SW480 (cell line): ENCODE measurements around the gene RGS6.

ENCODE experiments used
- DNase-seq: peaks from one replicate; pipeline ENCODE4 v3.0.0-alpha.2; 2016; ENCODE audit warnings: low spot score

RGS6 gene

DNA sequence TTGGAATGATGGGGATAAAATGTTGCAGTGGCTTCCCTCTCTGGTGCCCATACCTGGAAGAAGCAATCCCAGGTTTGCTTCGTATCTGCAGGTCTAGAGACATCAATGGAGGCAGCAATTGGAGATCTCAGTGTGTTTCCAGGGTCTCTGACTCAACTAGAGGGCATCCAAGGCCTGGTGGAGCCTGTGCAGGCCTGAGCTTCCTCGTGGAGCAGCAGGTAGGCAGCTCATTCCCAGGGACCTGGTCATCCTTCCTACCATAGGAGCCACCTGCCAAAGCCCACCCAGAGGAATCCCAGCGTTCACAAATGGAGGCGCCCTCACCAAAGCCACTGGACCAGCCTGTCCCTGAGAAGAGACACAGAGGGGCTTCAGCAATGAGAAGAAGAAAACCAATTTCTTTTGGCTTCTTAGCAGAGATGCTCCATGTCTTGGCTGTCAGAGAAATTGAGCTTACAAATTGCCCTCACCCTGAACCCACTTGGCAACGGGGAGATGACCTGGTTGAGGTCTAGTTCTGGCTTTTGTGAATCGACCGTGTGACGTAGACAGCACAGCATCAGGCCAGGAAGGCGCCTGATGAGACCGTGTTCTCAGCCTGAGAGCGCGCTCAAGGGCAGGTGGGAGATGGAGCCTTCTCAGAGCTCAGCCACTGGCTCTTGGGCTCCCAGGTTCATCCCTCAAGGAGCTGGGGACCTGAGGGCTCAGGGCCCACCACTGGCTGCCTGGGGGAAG lies 678.0 kb downstream of the RGS6 start:
- DNase-seq, result no peak

DNA sequence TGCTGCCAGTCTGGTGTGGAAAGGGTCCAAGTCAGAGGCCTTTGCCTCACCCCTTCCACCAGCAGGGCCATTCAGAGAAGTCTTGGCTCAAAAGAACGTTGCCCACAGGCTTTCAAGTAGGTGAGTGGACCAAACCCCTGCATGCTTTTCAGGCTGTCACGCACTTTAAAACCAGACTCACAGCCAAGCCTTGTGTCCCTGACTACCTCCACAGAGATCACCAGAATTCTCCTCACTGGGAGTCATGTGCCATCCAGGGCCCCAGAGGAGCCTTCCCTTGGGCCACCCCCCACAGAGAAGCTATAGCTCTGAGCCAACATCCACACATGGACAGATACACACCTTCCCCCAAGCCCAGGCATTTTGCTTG lies 678.6 kb downstream of the RGS6 start:
- DNase-seq, result no peak

DNA sequence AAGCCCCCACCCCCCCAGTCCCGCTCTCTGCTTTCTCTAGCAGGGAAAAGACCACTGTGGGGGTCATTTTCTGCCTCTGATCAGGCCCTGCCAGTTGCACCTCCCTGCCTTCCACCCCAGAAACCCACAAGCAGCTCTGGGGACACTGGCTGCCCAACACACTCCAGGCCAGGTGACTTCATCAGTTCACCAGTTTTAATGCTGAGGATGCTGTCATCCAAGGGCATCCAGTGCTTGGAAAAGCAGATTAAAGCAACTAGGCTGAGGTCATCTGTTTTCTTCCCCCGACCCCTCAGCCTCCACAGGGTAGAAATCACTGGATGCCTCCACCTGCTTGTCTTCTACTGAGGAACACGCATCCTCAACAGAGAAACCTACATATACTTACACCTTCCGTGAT lies 679.3 kb downstream of the RGS6 start:
- DNase-seq, result no peak

DNA sequence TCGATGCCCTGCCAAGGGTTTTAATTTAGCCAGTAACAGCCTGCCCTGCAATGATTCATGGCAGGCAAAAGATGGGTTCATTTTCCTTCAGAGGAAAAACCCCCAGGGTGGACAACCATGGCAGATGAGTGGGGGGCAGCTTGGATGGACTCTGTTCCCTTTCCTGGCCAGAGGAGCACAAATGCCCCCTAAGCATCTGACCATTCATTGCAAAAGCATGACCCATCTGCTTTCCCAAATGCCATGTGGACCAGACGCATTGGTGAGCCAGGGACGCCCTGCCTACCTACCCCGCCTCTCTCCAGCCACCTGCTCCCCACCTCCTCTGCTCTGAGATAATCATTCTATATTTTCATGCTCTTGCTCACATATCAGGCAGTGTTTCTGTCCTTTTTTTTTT lies 679.8 kb downstream of the RGS6 start:
- DNase-seq, result no peak

DNA sequence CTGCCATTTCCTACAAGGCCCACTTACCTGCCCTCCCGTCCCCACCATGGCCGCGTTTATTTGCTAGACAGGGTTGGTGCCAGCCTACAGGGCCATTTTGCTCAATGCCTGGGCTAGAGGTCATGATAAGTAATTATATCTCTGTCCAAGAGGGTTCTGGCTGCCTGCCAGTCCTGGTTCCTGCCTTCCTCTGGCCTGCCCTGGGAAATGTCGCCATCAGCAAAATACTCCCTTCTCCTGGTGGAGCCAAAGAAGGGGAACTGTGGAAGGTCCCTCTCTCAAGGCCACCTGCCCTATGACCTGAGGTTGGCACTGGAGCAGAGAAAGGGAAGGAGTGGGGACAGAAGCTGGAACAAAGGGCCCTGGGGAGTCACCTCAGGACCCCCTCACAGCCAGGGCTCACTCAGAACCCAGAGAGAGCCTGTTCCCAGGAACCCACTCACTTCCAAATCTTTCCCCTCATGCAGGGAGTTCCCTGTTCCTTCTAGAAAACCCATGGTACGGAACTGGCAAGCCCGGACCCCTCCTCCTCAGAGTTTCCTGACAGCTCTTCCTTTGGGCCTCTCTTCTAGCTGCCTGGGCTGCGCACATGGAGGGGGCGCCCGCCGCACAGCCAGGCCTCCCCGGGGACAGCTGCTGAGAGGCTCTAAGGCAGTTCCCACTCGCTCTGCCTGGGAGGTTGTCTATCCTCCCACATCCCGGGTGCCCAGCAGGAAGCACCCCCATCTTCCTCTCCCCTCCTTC lies 681.2 kb downstream of the RGS6 start:
- no peak for DNase-seq

DNA sequence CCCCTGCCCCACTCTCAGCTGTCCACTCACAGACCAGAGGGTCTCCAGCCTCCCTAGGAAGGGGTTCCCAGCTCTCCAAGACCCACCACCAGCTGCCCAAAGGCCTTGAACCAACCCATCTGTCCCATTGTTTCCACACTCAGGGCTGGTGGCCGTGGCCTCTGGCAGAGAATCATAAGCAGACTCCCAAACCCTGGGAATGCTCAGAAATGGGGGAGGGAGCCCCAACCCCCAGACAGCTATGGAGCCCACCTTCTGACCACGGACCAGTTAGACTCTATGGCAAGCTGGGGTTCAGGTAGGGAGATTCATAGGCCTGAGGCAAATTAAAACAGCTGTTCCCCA lies 681.7 kb downstream of the RGS6 start:
- no peak for DNase-seq

DNA sequence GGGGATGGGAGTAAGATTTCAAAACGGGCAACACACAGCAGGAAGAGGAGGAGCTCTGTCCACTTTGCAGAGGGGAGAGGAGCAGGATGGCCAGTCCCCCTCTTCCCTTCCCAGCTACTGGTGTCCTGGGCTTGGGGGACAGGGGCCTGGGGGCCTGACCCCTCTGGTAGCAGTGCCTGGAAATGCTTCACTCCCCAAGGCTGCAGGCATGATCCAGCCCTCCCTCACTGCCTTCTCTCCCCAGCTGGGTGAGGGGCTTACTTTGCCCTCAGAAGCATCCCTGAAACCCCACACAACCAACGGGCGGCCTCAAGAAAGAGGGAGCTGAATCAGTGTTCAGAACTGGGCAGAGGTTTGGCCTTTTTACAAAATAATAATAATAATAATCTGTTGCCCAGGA lies 682.1 kb downstream of the RGS6 start:
- DNase-seq, result no peak

DNA sequence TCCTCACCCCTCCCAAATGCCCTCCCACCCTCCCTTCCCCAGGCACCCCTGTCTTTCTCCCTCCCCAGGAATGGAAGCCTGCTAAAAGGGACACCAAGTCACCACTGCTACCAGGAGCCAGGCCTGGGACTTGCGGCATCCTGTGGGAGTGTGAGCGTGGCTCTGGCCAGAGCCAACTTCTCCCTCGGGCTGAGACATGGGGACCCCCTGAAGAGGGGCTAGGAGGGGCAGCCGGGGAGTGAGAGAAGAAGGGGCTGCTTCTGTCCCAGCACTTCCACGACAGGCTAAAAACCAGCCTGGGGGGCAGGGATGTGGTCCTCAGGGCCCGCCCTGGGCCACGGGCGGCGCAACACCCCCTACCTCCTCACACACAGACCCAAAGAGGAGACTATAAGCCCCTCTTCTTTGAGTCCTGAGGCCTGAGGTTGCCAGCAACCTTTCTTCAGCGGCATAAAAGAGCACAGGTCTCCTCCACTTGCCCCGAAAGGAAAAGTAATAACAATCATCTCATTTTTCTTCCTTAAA lies 682.7 kb downstream of the RGS6 start:
- no peak for DNase-seq

DNA sequence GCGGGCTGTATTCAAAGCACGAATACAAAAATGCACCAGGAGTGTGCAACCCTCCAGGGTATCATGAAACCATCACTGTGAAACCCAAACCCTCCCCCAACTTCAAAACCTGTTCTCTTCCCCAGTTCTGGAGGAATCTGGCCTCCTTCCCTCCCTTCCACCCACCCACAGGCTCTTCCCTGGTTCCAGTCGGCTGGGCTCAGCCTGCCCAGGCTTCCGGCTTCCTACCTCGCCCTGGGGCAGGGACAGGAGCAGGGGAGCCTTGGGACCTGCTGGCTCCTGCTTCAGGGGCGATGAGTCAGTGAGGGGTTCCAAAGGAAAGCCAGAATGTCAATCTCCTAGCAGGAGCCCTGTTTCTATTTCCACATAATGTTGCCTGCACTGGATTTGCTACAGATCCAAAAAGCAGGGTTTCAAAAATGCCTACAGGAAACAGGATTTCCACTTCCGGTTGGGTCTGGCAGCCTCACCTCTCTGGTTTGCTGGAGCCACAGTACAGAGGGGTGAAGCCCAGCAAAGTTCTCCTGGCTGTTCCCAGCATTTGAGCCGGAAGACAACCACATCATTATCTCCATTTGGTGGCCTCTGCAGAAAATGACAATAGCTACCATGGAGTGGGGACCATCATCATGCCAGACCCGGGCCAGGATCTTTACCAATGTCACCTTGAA lies 683.4 kb downstream of the RGS6 start:
- DNase-seq, result no peak
